DOHH2 (cell line): Measurements from ENCODE around the gene UNC5A.

Experiments
- H3F3A ChIP-seq: fragments of 200-600 bp; sonication (generic), shearing (Covaris generic); 2 replicates; pipeline ENCODE4 v1.6.0; 2016; ENCODE audit warnings: antibody characterized with exemption, mild to moderate bottlenecking; ENCODE audit not compliant: control insufficient read depth, insufficient read depth
- H3K27ac ChIP-seq: fragments of 200-600 bp; sonication (generic); 2 replicates; pipeline ENCODE4 v1.5.1; 2014; ENCODE audit warnings: low read depth, mild to moderate bottlenecking, low read length, moderate library complexity
- H3K27me3 ChIP-seq: fragments of 200-600 bp; sonication (generic); 2 replicates; pipeline ENCODE4 v1.6.1; 2014; ENCODE audit warnings: mild to moderate bottlenecking, low read length, mixed read lengths; ENCODE audit not compliant: control insufficient read depth
- H3K36me3 ChIP-seq: fragments of 200-600 bp; sonication (generic); 2 replicates; pipeline ENCODE4 v1.6.1; 2014; ENCODE audit warnings: mild to moderate bottlenecking, low read length, moderate library complexity, mixed read lengths; ENCODE audit not compliant: control insufficient read depth
- H3K4me1 ChIP-seq: fragments of 200-600 bp; sonication (generic); 2 replicates; pipeline ENCODE4 v1.6.1; 2014; ENCODE audit warnings: mild to moderate bottlenecking, low read length, mixed read lengths; ENCODE audit not compliant: control insufficient read depth
- H3K4me2 ChIP-seq: fragments of 200-600 bp; sonication (generic); 2 replicates; pipeline ENCODE4 v1.6.0; 2014; ENCODE audit warnings: mild to moderate bottlenecking, low read length, moderate library complexity
- H3K4me3 ChIP-seq: fragments of 200-600 bp; sonication (generic); 2 replicates; pipeline ENCODE4 v1.5.1; 2014; ENCODE audit warnings: mild to moderate bottlenecking, low read length, mixed read lengths
- H3K79me2 ChIP-seq: fragments of 200-600 bp; sonication (generic); 2 replicates; pipeline ENCODE4 v1.6.1; 2014; ENCODE audit warnings: mild to moderate bottlenecking, low read length, mixed read lengths; ENCODE audit not compliant: control insufficient read depth
- H3K9me2 ChIP-seq: fragments of 200-600 bp; sonication (generic); replicated peaks from 2 replicates; pipeline ENCODE4 v1.6.1; 2014; ENCODE audit warnings: mild to moderate bottlenecking, low read length, mixed read lengths; ENCODE audit not compliant: control insufficient read depth
- H3K9me3 ChIP-seq: fragments of 200-600 bp; sonication (generic); 2 replicates; pipeline ENCODE4 v1.6.1; 2014; ENCODE audit warnings: antibody characterized with exemption, low read length, mixed read lengths; ENCODE audit not compliant: control insufficient read depth, insufficient read depth
- H4K20me1 ChIP-seq: fragments of 200-600 bp; sonication (generic); 2 replicates; pipeline ENCODE4 v1.6.0; 2014; ENCODE audit warnings: low read depth, mild to moderate bottlenecking, antibody characterized with exemption, low read length, moderate library complexity; ENCODE audit not compliant: control insufficient read depth, insufficient read depth
- CTCF ChIP-seq: fragments of 200-600 bp; sonication (generic); IDR thresholded peaks from one replicate; pipeline ENCODE4 v1.5.1; 2014; ENCODE audit warnings: antibody characterized with exemption, mild to moderate bottlenecking, low read depth, low read length; ENCODE audit not compliant: poor library complexity, severe bottlenecking
- EZH2phosphoT487 ChIP-seq: fragments of 200-600 bp; sonication (generic); IDR thresholded peaks from 2 replicates; pipeline ENCODE4 v1.6.1; 2017; ENCODE audit warnings: borderline replicate concordance, mild to moderate bottlenecking, antibody characterized with exemption, low read length, moderate library complexity, mixed read lengths

The UNC5A gene

GRCh38 chr5:176849611-176850227 is 39.4 kb downstream of the UNC5A start:
- no peaks in the 10 kb centered on the region for H4K20me1 ChIP-seq
- TF ChIP-seq EZH2phosphoT487 (no peak), CTCF (no peak)
- no peak overlapping the region for H3K27ac ChIP-seq
- H3K79me2 ChIP-seq = no peaks in the 10 kb centered on the region
- H3K36me3 ChIP-seq = no peaks in the 10 kb centered on the region
- no peaks in the 10 kb centered on the region for H3K9me2 ChIP-seq
- H3K27me3 ChIP-seq = peaks cover 2% of the 10 kb centered on the region; the same call in 1 of the 2 replicates
- no peaks in the 10 kb centered on the region for H3F3A ChIP-seq
- no peaks in the 10 kb centered on the region for H3K9me3 ChIP-seq
- H3K4me3 ChIP-seq = no peak overlapping the region
- H3K4me2 ChIP-seq = no peak overlapping the region
- no peaks in the 10 kb centered on the region for H3K4me1 ChIP-seq

GRCh38 chr5:176850371-176851245 is 40.2 kb downstream of the UNC5A start:
- Histone ChIP-seq H3K9me3 (no peaks in the 10 kb centered on the region), H3K4me1 (no peaks in the 10 kb centered on the region), H3K27ac (no peak overlapping the region), H3K36me3 (no peaks in the 10 kb centered on the region), H3F3A (no peaks in the 10 kb centered on the region), H3K9me2 (no peaks in the 10 kb centered on the region), H3K27me3 (peaks cover 2% of the 10 kb centered on the region; the same call in 1 of the 2 replicates), H3K4me2 (no peak overlapping the region), H3K79me2 (no peaks in the 10 kb centered on the region), H4K20me1 (no peaks in the 10 kb centered on the region), H3K4me3 (no peak overlapping the region)
- TF ChIP-seq CTCF (no peak), EZH2phosphoT487 (no peak)

- H3K4me2 ChIP-seq = no peak overlapping the region
- H3K27me3 ChIP-seq = no peaks in the 10 kb centered on the region
- no peaks in the 10 kb centered on the region for H4K20me1 ChIP-seq
- no peaks in the 10 kb centered on the region for H3K79me2 ChIP-seq
- no peaks in the 10 kb centered on the region for H3F3A ChIP-seq
- H3K9me3 ChIP-seq = no peaks in the 10 kb centered on the region
- H3K36me3 ChIP-seq = no peaks in the 10 kb centered on the region
- H3K27ac ChIP-seq = no peak overlapping the region
- H3K4me1 ChIP-seq = no peaks in the 10 kb centered on the region
- H3K9me2 ChIP-seq = no peaks in the 10 kb centered on the region
- no peak overlapping the region for H3K4me3 ChIP-seq
- TF ChIP-seq CTCF = no peak
- no peak for TF ChIP-seq EZH2phosphoT487
Observed at GRCh38 chr5:176851380-176851779, 41.0 kb downstream of the UNC5A start.
